Colon (tissue), 2 donors: Measurements from ENCODE around the gene MTFR1L.
"Not testable (repeated sequence)": the region's sequence is repeated elsewhere in the genome, so short reads cannot be mapped to it uniquely, and the experiment has no call there.

Source experiments
- FAIRE-seq: peaks from 2 replicates; lab custom pipeline; 2012; peaks lifted over from hg19 to GRCh38; lab: Jason Lieb, UNC
- donor health status: control.
- donor health status: control.

Gene MTFR1L

DNA sequence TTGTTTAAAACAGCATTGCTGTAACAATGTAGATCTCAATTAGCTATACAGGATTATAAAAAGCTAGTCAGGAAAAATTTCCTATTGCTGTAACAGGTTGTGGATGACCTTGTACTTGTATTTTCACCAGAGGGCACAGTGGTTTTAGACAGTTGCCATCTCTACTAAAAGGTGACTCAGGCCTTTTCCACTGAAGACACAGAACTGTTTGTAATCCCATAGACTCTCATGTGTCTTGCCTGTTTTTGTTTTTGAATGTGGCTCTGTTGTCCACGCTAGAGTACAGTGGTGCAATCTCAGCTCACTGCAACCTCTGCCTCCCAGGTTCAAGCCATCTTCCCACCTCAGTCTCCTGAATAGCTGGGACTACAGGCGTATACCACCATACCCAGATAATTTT lies 5.9 kb downstream of the MTFR1L start:
- FAIRE-seq: no peak

GRCh38 chr1:25826571-25826970 lies 6.8 kb downstream of the MTFR1L start:
- FAIRE-seq: no peak

GRCh38 chr1:25828491-25828890 lies 8.7 kb downstream of the MTFR1L start:
- no peak for FAIRE-seq

GRCh38 chr1:25829046-25829445 lies 9.3 kb downstream of the MTFR1L start:
- FAIRE-seq: no peak

- no peak for FAIRE-seq
Measured at GRCh38 chr1:25831569-25832196, 11.9 kb downstream of the MTFR1L start.

DNA sequence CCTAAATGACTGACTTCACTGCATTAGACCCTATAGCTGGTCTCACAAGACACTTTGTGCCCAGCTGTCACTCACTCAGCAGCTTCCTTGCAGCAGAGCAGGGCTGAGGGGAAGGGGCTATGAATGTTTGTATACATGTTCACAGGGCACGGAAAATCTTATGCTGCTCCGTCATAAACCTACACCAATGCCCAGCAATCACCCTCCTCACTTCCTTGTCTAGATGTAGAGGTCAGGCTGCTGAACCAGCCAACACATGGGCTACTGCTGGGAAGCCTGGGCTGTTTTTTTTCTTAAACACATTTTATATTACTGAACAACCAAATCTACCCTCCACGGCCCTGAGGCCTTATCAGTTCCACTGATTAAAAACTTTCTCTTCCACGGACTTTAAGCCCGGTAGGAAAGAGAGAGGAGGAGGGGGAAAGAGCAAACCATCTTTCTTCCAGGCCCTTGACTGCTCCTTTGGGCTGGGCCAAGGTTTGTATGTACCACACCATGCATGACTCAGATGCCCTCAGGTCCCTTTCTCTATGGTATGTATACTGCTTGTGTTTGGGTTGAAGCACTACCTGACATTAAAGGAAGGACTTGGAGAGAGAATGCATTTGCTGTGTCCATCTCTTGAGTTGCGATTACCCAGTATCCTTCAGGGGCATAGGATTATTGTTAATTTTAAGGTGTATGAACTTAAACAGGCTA lies 12.7 kb downstream of the MTFR1L start:
- FAIRE-seq: no peak

- FAIRE-seq: no peak
Measured at GRCh38 chr1:25833158-25833557, 13.4 kb downstream of the MTFR1L start.

DNA sequence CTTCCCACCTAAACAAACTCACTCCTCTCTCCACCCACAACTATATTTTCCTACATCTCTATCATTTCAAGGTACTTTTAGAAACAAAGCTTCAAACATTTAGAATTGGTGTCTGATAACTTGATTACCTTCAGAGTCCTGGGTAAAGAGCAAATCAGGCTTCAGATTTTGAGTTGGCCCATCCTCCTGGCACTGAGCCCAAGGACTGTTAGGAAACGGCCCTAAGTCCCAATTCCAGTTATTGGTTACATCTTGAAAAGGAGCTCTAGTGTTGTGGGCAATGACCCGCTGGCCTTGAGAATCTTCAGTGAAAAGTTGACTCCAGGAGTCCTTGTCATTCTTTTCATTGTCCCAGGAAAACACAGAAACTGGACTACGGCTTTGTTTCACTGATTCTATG lies 15.1 kb downstream of the MTFR1L start:
- no peak for FAIRE-seq

- no peak for FAIRE-seq
Measured at GRCh38 chr1:25836695-25837094, 16.9 kb downstream of the MTFR1L start.

DNA sequence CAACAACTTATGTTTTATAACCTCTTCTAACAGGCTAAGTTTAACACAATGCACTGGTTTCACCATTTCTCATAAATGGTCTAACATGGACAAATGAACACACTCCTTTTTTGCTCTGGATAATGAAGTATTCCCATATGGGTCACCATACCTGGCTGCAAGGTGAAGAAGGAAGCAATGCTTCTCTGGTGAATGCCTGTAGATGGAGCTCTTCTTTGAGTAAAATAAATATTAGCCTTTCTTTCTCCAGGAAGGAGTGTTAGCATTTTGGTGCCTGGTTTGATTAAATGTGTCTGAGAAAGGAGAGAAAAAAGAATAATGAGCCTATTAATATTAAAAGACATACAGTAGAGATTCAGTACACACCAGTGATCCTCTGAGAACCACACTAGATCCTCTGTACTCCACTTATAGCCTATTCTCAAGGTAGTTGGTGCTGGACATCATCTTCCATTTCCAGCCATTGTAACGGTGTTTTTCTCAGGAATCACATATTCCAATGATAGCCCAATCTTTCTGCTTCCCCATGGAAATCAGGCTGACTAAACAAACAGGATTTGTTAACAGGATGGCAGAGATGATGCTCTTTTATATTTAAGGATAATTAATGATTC lies 17.6 kb downstream of the MTFR1L start:
- FAIRE-seq: no peak

DNA sequence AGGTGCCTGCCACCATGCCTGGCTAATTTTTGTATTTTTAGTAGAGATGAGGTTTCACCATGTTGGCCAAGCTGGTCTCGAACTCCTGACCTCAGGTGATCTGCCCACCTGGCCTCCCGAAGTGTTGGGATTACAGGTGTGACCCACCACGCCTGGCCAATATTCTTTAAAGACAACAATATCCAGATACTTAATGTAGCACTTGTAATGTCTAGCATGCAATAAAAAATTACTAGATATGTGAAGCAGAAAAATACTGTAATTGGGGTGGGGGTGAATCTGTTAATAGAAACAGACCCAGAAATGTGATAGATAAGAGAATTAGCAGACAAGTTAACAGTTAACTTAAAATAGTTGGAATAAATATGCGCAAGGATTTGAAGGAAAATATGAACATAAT lies 20.1 kb downstream of the MTFR1L start:
- not testable (repeated sequence) for FAIRE-seq

- no peak for FAIRE-seq
Measured at GRCh38 chr1:25843483-25843882, 23.7 kb downstream of the MTFR1L start.

DNA sequence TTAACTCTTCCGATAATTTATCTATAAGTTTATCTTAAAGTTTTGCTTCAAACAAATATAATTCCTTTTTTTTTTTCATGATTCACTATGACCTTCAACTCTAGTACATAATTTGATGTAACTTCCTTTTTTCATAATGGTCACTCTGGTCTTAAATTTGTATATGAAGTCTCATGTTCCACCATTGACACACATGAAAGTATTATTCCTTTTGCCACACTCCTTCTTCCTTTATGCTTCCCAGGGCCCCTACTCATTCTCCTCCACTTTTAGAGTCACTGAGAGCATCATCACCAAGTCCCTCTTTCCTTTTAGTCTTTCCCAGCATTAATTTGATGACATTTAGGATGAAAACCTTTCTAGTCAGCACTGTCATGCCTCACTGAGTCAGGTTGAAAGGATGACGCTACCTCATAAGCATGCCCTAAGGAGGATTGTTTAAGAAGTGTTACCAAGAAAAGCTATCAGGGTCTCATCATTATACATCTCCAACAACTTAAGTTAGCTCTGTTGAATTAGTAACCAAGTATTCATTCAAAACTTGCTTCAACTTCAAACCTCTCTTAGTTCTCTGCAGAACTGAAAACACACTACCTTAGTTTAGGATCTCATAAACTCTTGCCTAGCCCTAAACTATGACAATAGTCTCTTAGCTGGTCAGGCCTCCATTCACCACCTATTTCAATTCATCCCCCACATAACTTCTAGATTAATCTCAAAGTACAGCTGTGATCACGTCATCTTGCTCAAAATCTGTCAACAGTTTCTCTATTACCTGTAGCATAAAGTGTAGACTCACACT lies 25.0 kb downstream of the MTFR1L start:
- no peak for FAIRE-seq

DNA sequence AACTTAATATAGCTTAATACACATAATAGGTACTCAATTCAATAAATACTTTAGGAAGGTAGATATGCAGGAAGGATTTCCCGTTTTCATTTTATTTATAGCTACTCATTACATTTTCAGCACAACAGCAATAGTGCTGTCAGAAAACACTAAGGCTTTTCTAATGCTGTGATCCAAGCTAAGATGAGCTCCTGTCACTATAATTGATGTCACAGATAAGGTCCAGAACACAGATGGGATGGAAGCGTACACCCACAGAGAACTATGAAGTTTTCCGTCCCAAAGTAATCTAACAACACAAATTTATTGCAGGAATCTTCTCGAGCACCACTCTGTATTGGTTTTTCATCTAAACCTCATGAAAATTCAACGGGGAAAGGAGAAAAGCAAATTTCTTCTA lies 25.9 kb downstream of the MTFR1L start:
- no peak for FAIRE-seq

DNA sequence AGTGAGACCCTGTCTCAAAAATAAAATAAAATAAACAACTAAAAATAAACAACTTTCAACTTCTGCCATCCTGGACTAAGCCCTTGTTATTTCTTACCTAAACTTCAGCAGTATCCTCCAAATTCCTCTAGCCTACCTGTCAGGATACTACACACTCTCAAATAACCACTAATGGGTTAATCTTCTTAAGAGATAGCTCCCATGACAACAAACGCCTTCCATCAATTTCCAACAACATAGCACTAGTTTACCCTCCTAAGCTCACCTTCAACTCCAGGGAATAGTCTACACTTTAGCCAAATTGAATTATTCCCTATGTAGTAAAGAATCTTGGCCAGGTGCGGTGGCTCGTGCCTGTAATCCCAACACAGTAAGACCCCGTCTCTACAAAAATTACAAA lies 28.2 kb downstream of the MTFR1L start:
- no peak for FAIRE-seq

DNA sequence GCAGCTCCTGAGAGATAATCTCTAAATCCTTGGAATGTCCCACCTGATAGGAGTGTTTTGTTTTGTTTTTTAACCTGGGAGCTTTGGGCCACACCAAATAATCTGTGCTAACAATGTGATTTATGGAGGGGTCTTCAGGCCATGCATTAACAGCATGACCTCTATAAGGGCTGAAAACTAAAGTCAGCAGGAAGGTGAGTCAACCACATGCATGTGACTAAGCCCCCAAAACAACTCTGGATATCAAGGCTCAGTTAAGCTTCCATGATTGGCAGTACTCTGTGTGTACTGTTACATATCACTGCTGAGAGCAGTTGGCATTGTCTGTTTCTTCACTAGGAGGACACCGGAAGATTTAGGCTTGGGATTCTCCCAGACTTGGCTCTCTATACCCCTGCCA lies 28.8 kb downstream of the MTFR1L start:
- FAIRE-seq: no peak

GRCh38 chr1:25854554-25854953 lies 34.8 kb downstream of the MTFR1L start:
- no peak for FAIRE-seq

- no peak for FAIRE-seq
Measured at GRCh38 chr1:25856856-25857255, 37.1 kb downstream of the MTFR1L start.

- no peak for FAIRE-seq
Measured at GRCh38 chr1:25858494-25858893, 38.7 kb downstream of the MTFR1L start.

GRCh38 chr1:25858906-25859789 lies 39.4 kb downstream of the MTFR1L start, which contains the start of gene AUNIP:
Gene AUNIP, minus strand, starts transcription at chr1:25859457. Its CDS starts 100 bp downstream, at chr1:25859357.
- FAIRE-seq: no peak
